Tibial artery (tissue), 4 donors: ENCODE results near the gene PARM1.
A peak's percentile ranks its signal among the peaks of the same experiment; 100 is the strongest.

Experiments
- DNase-seq, 2 donors: peaks; one replicate each; pipeline ENCODE4 v3.0.0-alpha.2; 2019
- H3K27ac ChIP-seq, 2 donors: fragments of 200-600 bp; sonication (generic) in 1 of 2; 1 replicate in 1 of 2; 2 replicates in 1 of 2; pipeline ENCODE4 v1.5.1; 2018 to 2019; ENCODE audit warnings: mild to moderate bottlenecking in 1 of 2
- H3K27me3 ChIP-seq, 2 donors: fragments of 200-600 bp; sonication (generic) in 1 of 2; one replicate each; pipeline versions ENCODE4 v1.5.1 to v1.6.0; 2016 to 2019
- H3K36me3 ChIP-seq, 3 donors: fragments of 200-600 bp; sonication (generic) in 2 of 3; one replicate each; pipeline ENCODE4 v1.5.1; 2016 to 2019; ENCODE audit warnings: mild to moderate bottlenecking in 2 of 3
- H3K4me1 ChIP-seq, 4 donors: fragments of 200-600 bp; sonication (generic) in 2 of 4; 1 replicate in 3 of 4; 2 replicates in 1 of 4; pipeline ENCODE4 v1.5.1; 2016 to 2019
- H3K4me3 ChIP-seq, 2 donors: fragments of 200-600 bp; sonication (generic) in 1 of 2; 1 replicate in 1 of 2; 2 replicates in 1 of 2; pipeline ENCODE4 v1.5.1; 2018 to 2019; ENCODE audit warnings: mild to moderate bottlenecking in 2 of 2
- H3K9me3 ChIP-seq, 3 donors: fragments of 200-600 bp; sonication (generic) in 1 of 3; one replicate each; pipeline ENCODE4 v1.5.1; 2016 to 2019
- intact Hi-C: fragments of 100-400 bp; cut with DNase I; formaldehyde crosslinking; loops from one replicate; pipeline ENCODE4 v1.15.0; 2023; ENCODE audit warnings: low total_unique reads
- TF ChIP-seq, protein P1 (sequence below), 2 experiments: fragments of 200-600 bp in 1 of 2; fragments of 450-650 bp in 1 of 2; IDR thresholded peaks; one replicate each; pipeline ENCODE4 v1.5.1; 2017 to 2019; ENCODE audit warnings: antibody characterized with exemption in 2 of 2, mild to moderate bottlenecking in 1 of 2, moderate library complexity in 1 of 2

Gene PARM1

GRCh38 chr4:74970577-74970976 is 37.7 kb downstream of the PARM1 start:
- peak overlapping the region; percentile 15 to 62 for H3K27ac ChIP-seq

GRCh38 chr4:74971862-74972261 is 38.9 kb downstream of the PARM1 start:
- peak overlapping the region; percentile 21 to 28 for H3K27ac ChIP-seq
- no peak overlapping the region for H3K4me3 ChIP-seq
- H3K36me3 ChIP-seq = no peaks in the 10 kb centered on the region
- no peak for DNase-seq
- intact Hi-C loops = no loop called here
- H3K4me1 ChIP-seq = peaks cover 0 to 73% (median 34%) of the 10 kb centered on the region in 4 donors
- no peaks in the 10 kb centered on the region for H3K9me3 ChIP-seq
- TF ChIP-seq, protein P1, sequence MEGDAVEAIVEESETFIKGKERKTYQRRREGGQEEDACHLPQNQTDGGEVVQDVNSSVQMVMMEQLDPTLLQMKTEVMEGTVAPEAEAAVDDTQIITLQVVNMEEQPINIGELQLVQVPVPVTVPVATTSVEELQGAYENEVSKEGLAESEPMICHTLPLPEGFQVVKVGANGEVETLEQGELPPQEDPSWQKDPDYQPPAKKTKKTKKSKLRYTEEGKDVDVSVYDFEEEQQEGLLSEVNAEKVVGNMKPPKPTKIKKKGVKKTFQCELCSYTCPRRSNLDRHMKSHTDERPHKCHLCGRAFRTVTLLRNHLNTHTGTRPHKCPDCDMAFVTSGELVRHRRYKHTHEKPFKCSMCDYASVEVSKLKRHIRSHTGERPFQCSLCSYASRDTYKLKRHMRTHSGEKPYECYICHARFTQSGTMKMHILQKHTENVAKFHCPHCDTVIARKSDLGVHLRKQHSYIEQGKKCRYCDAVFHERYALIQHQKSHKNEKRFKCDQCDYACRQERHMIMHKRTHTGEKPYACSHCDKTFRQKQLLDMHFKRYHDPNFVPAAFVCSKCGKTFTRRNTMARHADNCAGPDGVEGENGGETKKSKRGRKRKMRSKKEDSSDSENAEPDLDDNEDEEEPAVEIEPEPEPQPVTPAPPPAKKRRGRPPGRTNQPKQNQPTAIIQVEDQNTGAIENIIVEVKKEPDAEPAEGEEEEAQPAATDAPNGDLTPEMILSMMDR (IDR thresholded peaks at IDR 0.05) = no peak
- H3K27me3 ChIP-seq = no peaks in the 10 kb centered on the region

More at GRCh38 chr4:74970577-74970976, 37.7 kb downstream of the PARM1 start:
- H3K4me3 ChIP-seq = no peak overlapping the region
- H3K27me3 ChIP-seq = no peaks in the 10 kb centered on the region
- H3K4me1 ChIP-seq = peaks cover 0 to 79% (median 39%) of the 10 kb centered on the region in 4 donors
- H3K9me3 ChIP-seq = no peaks in the 10 kb centered on the region
- DNase-seq = no peak
- H3K36me3 ChIP-seq = no peaks in the 10 kb centered on the region
- TF ChIP-seq, protein P1 (IDR thresholded peaks at IDR 0.05) = no peak
- intact Hi-C loops = no loop called here

GRCh38 chr4:74975082-74975481 is 42.2 kb downstream of the PARM1 start:
- TF ChIP-seq, protein P1 (IDR thresholded peaks at IDR 0.05) = no peak
- H3K4me3 ChIP-seq = no peak overlapping the region
- DNase-seq = no peak
- H3K9me3 ChIP-seq = peaks cover 0 to 10% (median 8%) of the 10 kb centered on the region in 3 donors
- no peaks in the 10 kb centered on the region for H3K36me3 ChIP-seq
- H3K27me3 ChIP-seq = no peaks in the 10 kb centered on the region
- intact Hi-C loops = no loop called here
- no peak overlapping the region for H3K27ac ChIP-seq
- H3K4me1 ChIP-seq = peaks cover 0 to 42% (median 9%) of the 10 kb centered on the region in 4 donors

- intact Hi-C loops = no loop called here
- Histone ChIP-seq H3K27ac (no peak overlapping the region), H3K36me3 (no peaks in the 10 kb centered on the region), H3K4me3 (no peak overlapping the region), H3K9me3 (peaks cover 0 to 10% (median 8%) of the 10 kb centered on the region in 3 donors), H3K4me1 (peaks cover 0 to 32% (median 4%) of the 10 kb centered on the region in 4 donors), H3K27me3 (no peaks in the 10 kb centered on the region)
- TF ChIP-seq, protein P1 (IDR thresholded peaks at IDR 0.05) = no peak
- DNase-seq = no peak
Observed at GRCh38 chr4:74975848-74976824, 43.2 kb downstream of the PARM1 start.

DNA sequence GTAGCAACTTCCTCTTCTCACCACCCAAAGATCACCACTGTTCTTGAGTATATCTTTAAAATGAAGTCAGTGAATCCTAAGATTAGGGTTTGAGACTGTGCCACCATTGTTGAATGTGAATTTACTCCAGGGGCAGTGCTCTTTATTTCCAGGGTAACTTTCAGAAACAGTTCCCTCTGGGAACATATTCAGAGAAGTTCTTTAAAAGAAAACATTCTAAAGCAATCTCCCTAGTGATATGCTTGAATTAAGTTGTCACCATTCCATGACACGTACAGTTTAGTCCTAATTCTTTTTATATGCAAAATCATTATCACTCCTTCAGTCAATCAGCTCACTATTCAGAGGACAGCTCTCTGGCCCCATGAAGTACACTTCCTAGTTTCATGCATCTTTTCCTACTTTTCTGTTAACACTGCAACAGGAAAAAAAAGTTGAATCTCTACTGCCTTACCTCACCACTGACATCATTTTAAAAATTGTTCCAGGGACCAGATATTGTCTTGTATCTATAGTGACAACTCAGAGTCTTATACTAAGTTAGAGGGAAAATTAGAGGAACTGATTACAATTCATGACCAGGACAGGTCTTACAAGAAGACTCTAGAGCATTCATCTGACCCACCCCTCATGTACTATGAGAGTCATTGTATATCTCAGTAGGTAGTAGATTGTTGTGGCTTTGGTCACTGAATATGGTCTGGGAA is 49.8 kb downstream of the PARM1 start:
- Histone ChIP-seq H3K36me3 (no peaks in the 10 kb centered on the region), H3K4me1 (no peaks in the 10 kb centered on the region), H3K4me3 (no peak overlapping the region), H3K9me3 (peaks cover 0 to 8% (median 5%) of the 10 kb centered on the region in 3 donors), H3K27ac (no peak overlapping the region), H3K27me3 (no peaks in the 10 kb centered on the region)
- intact Hi-C loops = no loop called here
- no peak for DNase-seq
- TF ChIP-seq, protein P1 (IDR thresholded peaks at IDR 0.05) = no peak
